Skeletal muscle cell (primary cell): ENCODE measurements around the gene CLEC2D.
"Not testable (repeated sequence)": the region's sequence is repeated elsewhere in the genome, so short reads cannot be mapped to it uniquely, and the experiment has no call there.

Source experiments
- DNase-seq: peaks from one replicate; pipeline ENCODE4 v3.0.0-alpha.2; 2010; ENCODE audit warnings: low read depth
- H3K4me3 ChIP-seq: 2 replicates; pipeline ENCODE4 v1.5.1; 2011; ENCODE audit warnings: low read depth, mild to moderate bottlenecking, control low read depth, low read length, moderate library complexity

The CLEC2D gene

DNA sequence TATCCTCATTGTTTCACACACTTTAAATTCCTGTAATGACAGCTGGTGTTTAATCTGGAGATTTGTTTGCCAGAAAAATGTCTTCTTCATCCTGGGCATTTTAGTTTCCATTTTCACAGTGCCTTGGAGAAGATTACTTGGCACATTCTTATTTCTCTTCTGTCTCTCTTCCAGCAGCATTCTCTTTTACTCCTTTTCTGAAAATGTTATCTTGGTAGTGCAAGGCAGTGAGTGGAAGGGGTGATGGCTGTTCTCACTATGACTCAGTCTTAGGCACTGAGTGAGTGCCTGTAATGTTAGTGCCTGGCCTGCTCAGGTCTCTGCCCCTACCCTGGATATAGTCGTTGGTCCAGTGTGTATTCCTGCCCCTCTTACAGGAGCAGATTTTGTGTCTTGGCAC is 50.3 kb downstream of the CLEC2D start:
- no peak for DNase-seq

DNA sequence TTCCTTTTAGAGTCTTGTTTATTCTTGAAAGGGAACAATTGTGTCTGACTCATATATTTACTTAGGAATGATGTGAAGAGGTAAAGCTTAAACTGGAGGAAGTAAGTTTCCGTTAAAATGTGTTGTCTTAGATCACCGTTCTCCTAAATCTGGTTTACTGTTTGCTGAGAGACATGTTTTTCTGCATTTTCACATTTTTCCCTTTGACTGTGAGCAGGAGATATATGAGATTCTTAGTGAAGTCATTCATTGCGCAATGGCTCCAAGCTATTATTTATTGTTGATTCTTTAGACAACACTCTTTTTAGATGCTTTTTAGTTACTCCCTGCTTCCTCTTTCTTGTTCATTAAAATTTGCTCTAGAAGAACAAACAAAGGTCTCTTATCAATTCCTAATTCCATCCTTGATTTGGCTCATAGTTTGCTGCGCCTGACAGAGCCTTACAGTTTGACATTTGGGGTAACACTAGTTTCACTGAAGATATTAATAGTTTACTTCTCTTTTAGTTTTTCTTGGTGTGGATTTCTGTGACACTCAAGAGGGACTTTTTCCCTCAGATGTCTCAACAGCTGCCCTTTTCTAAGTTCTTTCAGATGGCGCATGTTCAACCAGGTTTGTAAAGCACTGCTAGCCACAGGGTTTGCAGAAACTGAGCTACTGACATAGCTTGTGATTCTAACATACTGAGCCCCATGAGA is 52.0 kb downstream of the CLEC2D start:
- H3K4me3 ChIP-seq, result no peak overlapping the region
- no peak for DNase-seq

More for the DNA sequence above, 50.3 kb downstream of the CLEC2D start:
- no peak overlapping the region for H3K4me3 ChIP-seq

DNA sequence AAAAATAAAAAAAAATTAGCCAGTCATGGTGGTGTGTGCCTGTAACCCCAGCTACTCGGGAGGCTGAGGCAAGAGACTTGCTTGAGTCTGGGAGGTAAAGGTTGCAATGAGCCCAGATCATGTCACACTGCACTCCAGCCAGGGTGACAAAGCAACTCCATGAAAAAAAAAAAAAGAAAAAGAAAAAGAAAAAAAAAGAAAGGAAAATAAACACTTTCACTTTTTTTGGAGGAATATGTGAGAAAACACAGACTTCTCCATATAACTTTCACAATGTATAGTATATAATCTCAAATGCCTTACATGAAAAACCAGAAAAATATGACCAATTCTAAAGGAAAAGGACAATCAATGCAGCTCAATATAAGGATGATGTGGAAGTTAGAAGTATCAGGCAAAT is 54.5 kb downstream of the CLEC2D start:
- H3K4me3 ChIP-seq, result no peak overlapping the region
- no peak for DNase-seq

DNA sequence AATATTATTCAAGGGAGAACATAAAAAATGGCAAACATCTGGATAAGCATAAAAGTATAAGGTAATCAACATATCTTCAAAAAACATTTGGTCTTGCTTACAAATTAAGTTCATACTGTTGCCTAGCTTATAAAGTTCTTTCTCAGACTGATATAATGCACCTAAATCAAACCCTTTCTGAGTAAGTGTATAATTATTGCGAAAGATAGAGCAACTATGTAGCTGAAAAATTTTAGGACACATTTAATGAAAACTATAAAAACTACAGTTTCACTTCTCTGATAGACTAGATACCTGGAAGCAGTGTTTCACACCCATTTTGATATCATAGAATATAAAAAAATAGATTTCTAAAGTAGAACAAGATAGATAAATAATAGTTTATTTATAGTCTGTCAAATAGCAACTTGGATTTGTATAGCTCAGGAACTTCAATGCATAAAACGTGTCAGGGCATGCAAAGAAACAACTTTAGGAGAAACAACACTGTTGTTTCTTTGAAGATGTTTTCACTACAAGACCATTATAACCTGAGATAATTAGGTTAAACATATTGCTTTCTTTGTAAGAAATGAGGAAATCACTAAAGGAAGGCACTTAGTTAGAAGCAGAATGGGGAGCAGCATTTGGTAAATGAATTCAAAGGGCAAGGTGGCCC is 55.8 kb downstream of the CLEC2D start:
- DNase-seq, result no peak
- no peak overlapping the region for H3K4me3 ChIP-seq

DNA sequence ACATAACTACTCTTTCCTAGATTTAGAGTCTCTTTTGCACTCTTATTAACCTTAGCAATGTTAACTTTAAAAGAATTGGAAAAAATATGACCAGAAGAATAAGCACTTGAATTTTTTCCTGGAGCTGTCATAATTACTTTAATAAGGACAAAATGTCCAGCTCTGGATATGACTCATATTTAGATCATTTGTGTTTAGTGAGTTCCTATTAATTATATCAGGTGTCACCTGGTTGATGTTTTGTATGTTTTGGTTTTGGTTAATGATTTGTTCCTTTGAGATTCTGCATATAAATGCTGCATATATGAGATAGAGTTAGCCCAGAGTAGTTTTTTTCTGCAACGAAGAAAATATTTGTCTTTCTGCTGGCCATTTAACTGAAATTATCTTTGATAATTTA is 58.3 kb downstream of the CLEC2D start:
- H3K4me3 ChIP-seq, result no peak overlapping the region
- DNase-seq, result no peak

DNA sequence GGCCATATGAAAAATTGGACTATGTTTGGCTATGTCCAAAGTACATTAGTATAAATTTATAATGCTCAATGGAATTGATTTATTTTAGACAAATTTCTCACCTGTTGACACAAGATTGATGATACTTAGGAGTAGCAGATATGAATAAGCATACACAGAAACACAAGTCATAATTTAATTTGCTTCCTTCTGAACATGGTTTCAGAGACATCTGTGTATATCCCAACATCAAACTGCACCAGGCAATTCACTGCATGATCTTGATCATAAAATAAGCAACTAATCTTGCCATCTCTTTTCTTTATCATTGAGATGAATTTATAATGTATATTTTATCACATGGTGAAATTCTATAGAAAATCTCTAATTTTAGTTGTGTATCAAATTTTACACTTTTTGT is 59.6 kb downstream of the CLEC2D start:
- H3K4me3 ChIP-seq, result no peak overlapping the region

DNA sequence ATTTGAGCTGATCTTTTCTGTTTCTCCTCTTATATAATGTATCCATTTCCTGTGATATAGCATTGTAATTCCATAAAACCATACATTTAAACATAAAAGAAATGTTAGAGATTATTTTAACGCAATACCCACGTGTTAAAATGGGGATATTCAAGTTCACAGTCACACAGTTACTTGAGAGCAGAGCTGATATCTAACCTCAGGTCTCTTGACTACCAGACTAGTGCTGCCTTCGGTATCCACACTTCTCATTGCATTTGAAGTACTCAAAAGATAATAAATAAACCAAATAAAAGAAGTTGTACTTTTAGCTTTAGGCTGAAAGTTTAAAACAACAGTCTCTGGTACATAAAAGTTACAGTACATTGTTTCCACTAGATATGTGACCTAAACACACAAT is 60.5 kb downstream of the CLEC2D start:
- H3K4me3 ChIP-seq, result no peak overlapping the region
- no peak for DNase-seq

More for the DNA sequence above, 59.6 kb downstream of the CLEC2D start:
- DNase-seq, result no peak

DNA sequence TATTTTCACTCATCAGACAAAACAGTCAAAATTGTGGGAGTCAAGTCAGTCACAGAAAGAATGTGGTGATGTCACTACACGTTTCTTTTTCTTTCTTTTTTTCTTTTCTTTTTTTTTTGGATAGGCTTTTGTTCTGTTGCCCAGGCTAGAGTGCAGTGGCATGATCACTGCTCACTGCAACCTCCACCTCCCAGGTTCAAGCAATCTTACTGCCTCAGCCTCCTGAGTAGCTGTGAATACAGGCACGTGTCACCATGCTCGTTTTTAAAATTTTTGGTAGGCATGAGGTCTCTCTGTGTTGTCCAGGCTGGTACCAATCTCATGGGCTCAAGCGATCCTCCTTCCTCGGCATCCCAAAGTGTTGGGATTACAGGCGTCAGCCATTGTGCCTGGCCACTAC is 61.1 kb downstream of the CLEC2D start:
- no peak overlapping the region for H3K4me3 ChIP-seq
- DNase-seq, result no peak

DNA sequence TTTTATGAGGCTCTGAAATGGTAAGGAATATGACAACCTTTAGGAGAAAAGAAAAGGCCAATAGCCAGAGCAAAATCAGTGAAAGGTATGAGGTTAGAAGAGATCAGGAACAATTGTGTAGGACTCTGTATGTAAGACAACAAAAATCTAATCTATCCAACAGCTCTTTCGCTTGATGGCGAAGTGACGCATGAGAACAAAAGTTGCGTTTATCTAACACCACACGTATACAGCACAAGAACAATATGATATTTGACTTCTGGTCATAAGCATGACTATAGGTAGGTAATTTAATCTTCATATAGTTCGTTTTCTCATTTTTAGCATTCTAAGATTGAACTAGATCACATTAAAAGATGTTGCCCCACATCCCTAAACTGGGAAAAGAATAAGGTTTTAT is 61.9 kb downstream of the CLEC2D start:
- no peak for DNase-seq
- no peak overlapping the region for H3K4me3 ChIP-seq

DNA sequence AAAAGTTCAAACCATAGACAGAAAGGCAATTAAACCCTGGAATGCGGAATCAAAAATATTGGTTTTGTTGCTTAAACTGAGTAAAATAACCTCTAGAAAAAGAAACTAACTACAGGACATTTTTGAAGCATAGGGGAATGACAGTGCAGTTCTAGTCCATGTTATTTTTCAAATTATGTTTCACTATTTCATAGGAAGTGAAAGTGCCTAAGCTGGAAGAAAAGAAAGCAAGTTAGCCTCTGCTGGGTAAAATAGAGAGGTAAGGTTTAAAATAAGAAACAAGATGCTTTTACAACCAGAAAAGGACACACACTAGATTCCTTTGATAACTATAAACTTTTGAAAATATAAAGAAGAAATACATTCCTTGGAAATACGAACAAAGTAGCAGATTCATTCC is 62.3 kb downstream of the CLEC2D start:
- DNase-seq, result no peak
- no peak overlapping the region for H3K4me3 ChIP-seq

DNA sequence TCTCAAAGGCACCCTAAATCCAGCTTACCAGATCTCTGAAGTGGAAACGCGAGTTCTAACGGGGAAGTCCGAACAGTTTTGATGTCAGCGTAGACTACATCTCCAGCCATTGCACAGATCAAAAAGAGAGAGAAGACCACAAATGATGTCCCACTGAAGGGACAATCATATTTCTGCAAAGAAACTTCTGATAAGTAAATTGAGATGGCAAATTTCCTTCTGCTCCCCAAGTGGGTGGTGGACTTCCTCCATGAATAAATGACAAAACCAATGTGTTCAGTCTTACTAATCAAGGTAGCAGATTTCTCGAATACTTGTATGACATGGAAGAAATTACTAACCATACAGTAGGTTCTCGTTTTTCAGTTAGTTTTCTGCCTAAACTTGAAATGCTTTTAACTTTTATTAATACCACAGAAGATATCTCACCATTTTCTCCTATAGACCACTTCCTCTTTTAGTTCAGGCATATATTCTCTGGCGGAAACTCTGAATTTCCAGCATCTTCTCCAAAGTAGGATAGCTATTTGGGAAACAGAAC is 63.5 kb downstream of the CLEC2D start, which contains the start of gene CLECL1:
Gene CLECL1 (minus strand): TSS at position 177 of the 541 bp plus-strand sequence.
- H3K4me3 ChIP-seq, result no peak within 1 kb of the TSS

DNA sequence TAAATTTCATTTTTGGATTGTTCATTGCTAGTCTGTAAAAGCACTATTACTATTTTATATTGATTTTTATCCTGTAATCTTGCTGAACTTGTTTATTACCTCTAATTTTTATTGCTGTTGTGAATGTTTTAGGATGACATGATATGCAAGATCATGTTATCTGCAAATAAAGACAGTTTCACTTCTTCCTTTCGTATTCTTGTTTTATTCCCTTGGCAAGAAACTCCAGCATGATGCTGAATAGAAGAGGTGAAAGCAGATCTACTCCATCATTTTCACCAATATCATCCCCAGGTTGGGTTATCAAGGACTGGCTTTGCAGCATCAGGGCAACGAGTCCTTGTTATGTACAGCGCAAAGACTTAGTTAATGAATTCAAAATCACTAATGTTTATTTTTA is 66.1 kb downstream of the CLEC2D start:
- no peak overlapping the region for H3K4me3 ChIP-seq
- DNase-seq, result no peak

More for the DNA sequence above, 63.5 kb downstream of the CLEC2D start, which contains the start of gene CLECL1:
- no peak for DNase-seq

DNA sequence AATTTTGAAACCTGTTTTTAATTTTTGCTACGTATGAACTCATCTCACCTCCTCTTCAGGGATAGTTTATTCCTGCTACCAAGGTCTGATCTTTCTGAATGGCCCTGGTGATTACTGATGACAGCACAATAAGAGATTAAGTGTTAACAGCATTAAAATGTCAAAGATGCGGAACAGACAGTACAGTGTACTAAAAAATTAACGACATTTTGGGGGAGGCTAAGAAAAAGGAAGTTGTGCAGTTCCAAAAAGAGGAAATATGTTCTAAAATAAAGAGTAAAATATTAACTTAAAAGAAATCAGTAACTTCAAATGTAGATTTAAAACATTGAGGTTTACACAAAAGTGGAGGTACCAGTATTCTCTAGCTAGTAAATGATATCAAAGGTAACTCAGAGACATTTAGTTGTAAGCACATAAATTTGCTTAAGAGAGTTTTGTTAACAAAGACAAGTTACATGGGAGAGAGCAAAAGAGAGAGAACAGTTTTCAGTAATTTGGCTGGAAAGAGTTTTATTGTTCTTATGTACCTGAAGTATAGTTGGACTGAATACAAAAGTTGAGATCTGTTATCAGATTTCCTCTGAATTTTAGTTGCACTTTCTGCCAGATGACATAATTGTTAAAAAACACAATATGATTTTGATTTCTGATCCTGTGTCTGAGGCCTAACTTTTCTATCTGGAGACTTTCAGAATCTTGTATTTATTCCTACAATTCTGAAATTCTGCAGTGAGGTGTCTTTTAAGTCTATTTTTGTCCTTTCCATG is 67.6 kb downstream of the CLEC2D start:
- no peak for DNase-seq
- H3K4me3 ChIP-seq, result no peak overlapping the region

DNA sequence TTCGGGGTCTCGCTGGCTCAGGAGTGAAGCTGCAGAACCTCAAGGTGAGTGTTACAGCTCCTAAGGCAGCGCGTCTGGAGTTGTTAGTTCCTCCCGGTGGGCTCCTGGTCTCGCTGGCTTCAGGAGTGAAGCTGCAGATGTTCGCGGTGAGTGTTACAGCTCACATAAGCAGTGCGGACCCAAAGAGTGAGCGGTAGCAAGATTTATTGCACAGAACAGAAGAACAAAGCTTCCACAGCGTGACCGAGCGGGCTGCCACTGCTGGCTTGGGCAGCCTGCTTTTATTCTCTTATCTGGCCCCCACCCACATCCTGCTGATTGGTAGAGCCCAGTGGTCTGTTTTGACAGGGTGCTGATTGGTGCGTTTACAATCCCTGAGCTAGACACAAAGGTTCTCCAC is 69.4 kb downstream of the CLEC2D start:
- not testable (repeated sequence) for DNase-seq

DNA sequence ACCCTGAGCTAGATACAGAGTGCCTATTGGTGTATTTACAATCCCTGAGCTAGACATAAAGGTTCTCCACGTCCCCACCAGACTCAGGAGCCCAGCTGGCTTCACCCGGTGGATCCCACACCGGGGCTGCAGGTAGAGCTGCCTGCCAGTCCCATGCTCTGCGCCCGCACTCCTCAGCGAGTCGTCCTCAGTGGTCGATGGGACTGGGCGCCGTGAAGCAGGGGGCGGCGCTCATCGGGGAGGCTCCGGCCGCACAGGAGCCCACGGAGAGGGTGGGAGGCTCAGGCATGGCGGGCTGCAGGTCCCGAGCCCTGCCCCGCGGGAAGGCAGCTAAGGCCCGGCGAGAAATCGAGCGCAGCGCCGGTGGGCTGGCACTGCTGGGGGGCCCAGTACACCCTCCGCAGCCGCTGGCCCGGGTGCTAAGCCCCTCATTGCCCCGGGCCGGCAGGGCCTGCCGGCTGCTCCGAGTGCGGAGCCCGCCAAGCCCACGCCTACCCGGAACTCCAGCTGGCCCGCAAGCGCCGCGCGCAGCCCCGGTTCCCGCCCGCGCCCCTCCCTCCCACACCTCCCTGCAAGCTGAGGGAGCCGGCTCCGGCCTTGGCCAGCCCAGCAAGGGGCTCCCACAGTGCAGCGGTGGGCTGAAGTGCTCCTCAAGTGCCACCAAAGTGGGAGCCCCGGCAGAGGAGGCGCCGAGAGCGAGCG is 70.0 kb downstream of the CLEC2D start:
- H3K4me3 ChIP-seq, result peak overlapping the region; percentile 15
- DNase-seq, result not testable (repeated sequence)

More for the DNA sequence above, 69.4 kb downstream of the CLEC2D start:
- not testable (repeated sequence) for H3K4me3 ChIP-seq

DNA sequence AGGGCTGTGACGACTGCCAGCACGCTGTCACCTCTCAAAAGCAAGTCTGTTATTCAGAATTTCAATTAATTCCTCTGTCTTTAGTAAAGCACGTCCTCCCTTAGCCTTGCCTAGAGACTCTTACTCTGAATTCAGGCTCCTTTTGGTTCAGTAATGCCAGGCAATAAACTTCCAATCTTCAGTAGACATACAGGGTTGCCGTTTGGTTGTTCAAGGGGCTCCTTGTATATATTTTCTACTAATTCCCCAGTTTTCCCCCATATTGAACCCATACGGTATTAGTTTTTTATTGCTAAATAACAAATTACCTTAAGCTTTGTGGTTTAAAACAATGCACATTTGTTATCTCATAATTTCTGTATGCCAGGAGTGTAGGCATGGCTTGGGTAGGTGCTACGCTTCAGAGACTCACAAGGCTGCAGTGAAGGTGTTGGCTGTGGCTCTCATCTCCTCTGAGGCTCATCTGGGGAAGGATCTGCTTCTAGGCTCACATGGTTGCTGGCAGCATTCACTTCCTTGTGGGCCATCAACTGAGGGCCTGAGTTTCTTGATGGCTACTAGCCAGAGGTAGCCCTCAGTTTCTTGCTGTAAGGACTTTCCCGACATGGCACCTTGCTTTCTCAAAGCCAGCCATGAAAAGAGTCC is 70.7 kb downstream of the CLEC2D start:
- no peak for DNase-seq
- H3K4me3 ChIP-seq, result peak overlapping the region; percentile 15

DNA sequence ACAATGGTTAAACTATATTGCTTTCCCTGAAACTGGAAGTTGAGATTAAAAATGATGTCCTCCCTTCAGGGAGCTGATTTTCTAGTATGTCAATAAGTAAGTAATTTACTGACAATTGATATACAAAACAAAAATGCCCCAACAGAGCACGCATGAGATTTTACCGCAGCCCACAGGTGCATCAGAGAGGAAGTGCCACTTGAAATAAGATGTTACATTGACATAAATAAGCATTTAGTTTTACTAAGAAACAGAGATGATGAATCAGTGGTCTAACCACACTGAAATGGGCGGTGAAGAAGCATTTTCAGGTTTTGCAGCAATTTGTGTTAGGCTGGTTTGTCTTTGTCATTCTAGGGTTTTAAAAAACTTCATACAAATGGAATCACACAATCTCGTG is 72.2 kb downstream of the CLEC2D start:
- DNase-seq, result no peak
- no peak overlapping the region for H3K4me3 ChIP-seq

DNA sequence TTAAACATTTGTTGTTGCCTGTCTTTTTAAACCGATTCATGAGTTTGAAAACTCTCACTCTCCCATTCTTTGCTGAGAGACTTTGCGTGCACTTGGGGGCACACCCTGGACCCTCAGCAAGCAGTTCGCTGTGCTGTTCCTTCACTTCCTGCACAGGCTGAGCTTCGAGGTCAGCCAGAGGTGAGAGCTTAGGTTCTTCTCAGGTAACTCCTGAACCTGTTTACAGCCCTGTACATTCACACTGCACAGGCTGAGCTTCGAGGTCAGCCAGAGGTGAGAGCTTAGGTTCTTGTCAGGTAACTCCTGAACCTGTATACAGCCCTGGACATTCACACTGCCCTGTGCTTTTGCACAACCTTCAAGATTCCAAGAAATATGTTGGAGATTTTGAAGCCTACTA is 73.1 kb downstream of the CLEC2D start:
- no peak overlapping the region for H3K4me3 ChIP-seq
- DNase-seq, result no peak

DNA sequence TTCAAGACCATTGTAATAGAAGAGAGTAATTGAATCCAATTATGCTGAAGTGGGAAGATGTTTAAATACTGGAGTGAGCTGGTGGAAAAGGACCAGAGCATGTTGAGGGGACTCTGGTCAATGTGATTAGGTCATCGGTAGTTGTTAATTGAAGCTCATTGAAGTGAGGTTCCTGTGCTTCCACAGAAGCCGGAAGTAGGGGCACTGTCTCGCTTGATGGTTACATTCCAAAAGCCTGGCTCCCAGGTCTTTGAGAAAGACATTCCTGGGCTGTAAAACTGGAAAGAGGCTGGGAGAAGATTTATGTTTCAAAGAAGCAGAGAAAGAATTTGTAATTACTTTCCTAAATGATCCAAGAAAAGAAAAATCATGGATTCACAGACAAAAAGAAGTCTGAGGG is 75.7 kb downstream of the CLEC2D start:
- no peak for DNase-seq
- no peak overlapping the region for H3K4me3 ChIP-seq
